ENCODE results near the gene KCNG3. TPM values are rescaled to one million over a fixed set of nuclear protein-coding genes. Genes with fewer than 3 reads are reported as not detected.
A peak's percentile ranks its signal among the peaks of the same experiment; 100 is the strongest.

The KCNG3 gene
- under 1 TPM in 1 of 2 donors, not detected in 1; 0.78 TPM for total RNA-seq

DNA sequence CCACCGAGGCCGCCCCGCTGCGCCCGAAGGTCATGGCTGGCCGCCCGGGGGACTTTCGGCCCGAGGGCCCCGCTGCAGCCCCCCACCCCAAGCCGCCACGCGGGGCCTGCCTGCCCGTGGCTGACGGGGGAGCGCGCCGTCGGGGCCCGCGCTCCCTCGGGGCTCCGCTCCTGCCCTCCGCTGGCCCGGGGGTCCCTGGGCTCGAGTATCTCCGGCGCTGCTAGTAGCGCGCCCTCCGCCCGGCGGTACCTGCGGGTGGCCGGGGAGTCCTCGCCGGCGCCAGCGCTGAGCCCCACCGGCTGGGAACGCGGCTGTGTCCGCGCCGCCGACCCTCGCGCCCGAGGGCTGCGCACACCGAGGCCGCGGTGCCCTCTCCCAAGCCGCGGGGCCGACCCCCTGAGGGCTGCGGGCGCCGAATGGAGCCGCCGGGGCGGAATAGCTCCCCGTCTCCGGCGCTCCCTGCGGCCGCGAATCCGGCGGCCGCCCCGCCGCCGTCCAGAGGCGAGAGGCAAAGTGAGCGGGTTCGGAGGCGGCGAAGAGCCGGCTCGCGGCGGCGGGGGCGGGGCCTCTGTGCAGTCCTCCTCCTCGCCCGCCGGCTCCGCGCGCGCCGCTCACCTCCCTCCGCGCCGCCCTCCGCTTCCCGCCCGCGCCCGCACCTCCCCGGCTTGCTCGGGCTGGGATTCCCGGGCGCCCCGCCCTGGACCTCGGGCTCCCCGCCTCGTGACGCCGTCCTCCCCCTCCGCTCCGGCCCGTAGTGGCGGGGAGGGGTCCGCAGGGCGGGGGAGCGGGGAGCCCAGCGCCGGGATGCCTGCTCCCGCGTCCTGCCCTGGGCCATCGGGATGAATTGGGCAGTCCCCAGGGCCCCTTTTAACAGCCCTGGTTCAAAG is at the start of gene KCNG3:
Gene KCNG3, minus strand, starts transcription at position 515 of the 887 bp plus-strand sequence. Its CDS starts 481 bp downstream, at position 34.
- no peaks in the 10 kb centered on the region for H3K9me3 ChIP-seq
- peaks cover 7 to 10% of the 10 kb centered on the region in 2 donors for H3K4me1 ChIP-seq (ENCODE audit: control insufficient read depth in 1 of 2, low read depth in 2 of 2)
- TF ChIP-seq, protein P1, sequence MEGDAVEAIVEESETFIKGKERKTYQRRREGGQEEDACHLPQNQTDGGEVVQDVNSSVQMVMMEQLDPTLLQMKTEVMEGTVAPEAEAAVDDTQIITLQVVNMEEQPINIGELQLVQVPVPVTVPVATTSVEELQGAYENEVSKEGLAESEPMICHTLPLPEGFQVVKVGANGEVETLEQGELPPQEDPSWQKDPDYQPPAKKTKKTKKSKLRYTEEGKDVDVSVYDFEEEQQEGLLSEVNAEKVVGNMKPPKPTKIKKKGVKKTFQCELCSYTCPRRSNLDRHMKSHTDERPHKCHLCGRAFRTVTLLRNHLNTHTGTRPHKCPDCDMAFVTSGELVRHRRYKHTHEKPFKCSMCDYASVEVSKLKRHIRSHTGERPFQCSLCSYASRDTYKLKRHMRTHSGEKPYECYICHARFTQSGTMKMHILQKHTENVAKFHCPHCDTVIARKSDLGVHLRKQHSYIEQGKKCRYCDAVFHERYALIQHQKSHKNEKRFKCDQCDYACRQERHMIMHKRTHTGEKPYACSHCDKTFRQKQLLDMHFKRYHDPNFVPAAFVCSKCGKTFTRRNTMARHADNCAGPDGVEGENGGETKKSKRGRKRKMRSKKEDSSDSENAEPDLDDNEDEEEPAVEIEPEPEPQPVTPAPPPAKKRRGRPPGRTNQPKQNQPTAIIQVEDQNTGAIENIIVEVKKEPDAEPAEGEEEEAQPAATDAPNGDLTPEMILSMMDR (IDR thresholded peaks at IDR 0.05) = no peak
- no peak for ATAC-seq (ENCODE audit: insufficient number of reproducible peaks, low FRiP score, low read depth)
- H3K27me3 ChIP-seq (replicated peaks; ENCODE audit: insufficient read depth) = peaks cover 7% of the 10 kb centered on the region
- no peak within 1 kb of the TSS for H3K27ac ChIP-seq
- H3K36me3 ChIP-seq = no peaks in the 10 kb centered on the region
- no peak for DNase-seq (ENCODE audit: low spot score)
- peak within 1 kb of the TSS; percentile 80 for H3K4me3 ChIP-seq

DNA sequence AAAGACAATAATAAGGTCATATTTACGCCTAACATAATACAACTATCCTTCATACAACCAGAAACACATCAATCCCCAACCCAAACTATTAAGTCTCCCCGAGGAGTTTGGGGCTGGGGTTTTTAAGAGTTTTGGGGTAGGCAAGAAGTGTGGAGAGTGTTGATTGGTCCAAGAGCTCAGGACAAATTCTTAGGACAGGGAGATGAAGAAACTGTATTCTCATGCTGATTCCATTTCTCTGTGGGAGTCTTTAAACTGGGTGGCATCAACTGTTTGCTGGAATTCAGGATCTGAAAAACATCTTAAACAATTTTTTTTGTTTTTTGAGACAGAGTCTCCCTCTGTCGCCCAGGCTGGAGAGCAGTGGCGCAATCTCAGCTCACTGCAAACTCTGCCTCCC is 49.1 kb upstream of the KCNG3 start:
- Histone ChIP-seq H3K27ac (no peak overlapping the region), H3K9me3 (no peaks in the 10 kb centered on the region), H3K4me1 (ENCODE audit: control insufficient read depth in 1 of 2, low read depth in 2 of 2) (no peaks in the 10 kb centered on the region), H3K36me3 (no peaks in the 10 kb centered on the region), H3K27me3 (replicated peaks; ENCODE audit: insufficient read depth) (no peaks in the 10 kb centered on the region), H3K4me3 (no peak overlapping the region)
- DNase-seq (ENCODE audit: low spot score) (no peak), ATAC-seq (ENCODE audit: insufficient number of reproducible peaks, low FRiP score, low read depth) (no peak)
- TF ChIP-seq, protein P1 (IDR thresholded peaks at IDR 0.05) = no peak

DNA sequence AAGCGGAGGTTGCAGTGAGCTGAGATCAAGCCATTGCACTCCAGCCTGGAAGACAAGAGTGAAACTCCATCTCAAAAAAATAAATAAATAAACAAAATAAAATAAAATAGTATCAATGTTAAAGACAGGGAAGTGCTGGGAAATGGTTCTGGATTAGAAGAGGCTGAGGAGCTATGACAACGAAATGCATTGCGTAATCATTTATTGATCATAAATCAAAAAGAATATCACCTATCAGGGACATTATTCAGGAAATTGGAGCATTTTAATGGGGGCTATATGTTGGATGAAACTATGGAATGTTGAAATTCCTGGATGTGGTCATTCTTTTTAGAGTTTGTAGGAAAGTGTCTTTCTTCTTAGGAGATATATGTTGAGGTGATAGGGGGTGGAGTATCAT is 43.7 kb upstream of the KCNG3 start:
- DNase-seq (ENCODE audit: low spot score) (no peak), ATAC-seq (ENCODE audit: insufficient number of reproducible peaks, low FRiP score, low read depth) (no peak)
- H3K4me3 ChIP-seq = no peak overlapping the region
- H3K9me3 ChIP-seq = no peaks in the 10 kb centered on the region
- TF ChIP-seq, protein P1 (IDR thresholded peaks at IDR 0.05) = no peak
- H3K27ac ChIP-seq = no peak overlapping the region
- H3K27me3 ChIP-seq (replicated peaks; ENCODE audit: insufficient read depth) = no peaks in the 10 kb centered on the region
- H3K4me1 ChIP-seq (ENCODE audit: control insufficient read depth in 1 of 2, low read depth in 2 of 2) = no peaks in the 10 kb centered on the region
- H3K36me3 ChIP-seq = no peaks in the 10 kb centered on the region

DNA sequence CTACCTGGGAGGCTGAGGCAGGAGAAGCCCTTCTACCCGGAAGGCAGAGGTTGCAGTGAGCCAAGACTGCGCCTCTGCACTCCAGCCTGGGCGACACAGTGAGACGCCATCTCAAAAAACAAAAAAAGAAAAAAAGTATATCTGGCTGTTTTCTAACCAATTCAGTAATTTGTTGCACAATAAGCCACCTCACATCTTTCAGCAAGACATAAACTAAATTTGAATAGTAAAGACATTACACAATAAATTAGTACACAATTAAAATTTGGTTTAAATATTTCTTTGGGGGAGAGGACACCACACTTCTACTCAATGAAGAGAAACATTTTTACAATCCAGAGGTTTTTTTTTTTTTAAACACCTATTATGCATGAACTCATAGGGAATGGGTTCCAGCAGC is 38.6 kb upstream of the KCNG3 start:
- DNase-seq (ENCODE audit: low spot score) = no peak

GRCh38 chr2:42523341-42523740 is 29.6 kb upstream of the KCNG3 start:
- TF ChIP-seq, protein P1 (IDR thresholded peaks at IDR 0.05) = no peak
- H3K4me1 ChIP-seq (ENCODE audit: control insufficient read depth in 1 of 2, low read depth in 2 of 2) = no peaks in the 10 kb centered on the region
- no peaks in the 10 kb centered on the region for H3K36me3 ChIP-seq
- no peak overlapping the region for H3K27ac ChIP-seq
- no peaks in the 10 kb centered on the region for H3K27me3 ChIP-seq (replicated peaks; ENCODE audit: insufficient read depth)
- H3K4me3 ChIP-seq = no peak overlapping the region
- no peak for DNase-seq (ENCODE audit: low spot score)
- no peaks in the 10 kb centered on the region for H3K9me3 ChIP-seq
- ATAC-seq (ENCODE audit: insufficient number of reproducible peaks, low FRiP score, low read depth) = no peak

More for the DNA sequence above, 38.6 kb upstream of the KCNG3 start:
- Histone ChIP-seq H3K27ac (no peak overlapping the region), H3K36me3 (no peaks in the 10 kb centered on the region), H3K9me3 (no peaks in the 10 kb centered on the region), H3K4me1 (ENCODE audit: control insufficient read depth in 1 of 2, low read depth in 2 of 2) (no peaks in the 10 kb centered on the region), H3K27me3 (replicated peaks; ENCODE audit: insufficient read depth) (no peaks in the 10 kb centered on the region), H3K4me3 (no peak overlapping the region)
- no peak for ATAC-seq (ENCODE audit: insufficient number of reproducible peaks, low FRiP score, low read depth)
- TF ChIP-seq, protein P1 (IDR thresholded peaks at IDR 0.05) = no peak
